Measurements from ENCODE around the gene RSPRY1.
"Not testable (repeated sequence)": the region's sequence is repeated elsewhere in the genome, so short reads cannot be mapped to it uniquely, and the experiment has no call there.

RSPRY1 gene

GRCh38 chr16:57256601-57257395 lies 70.7 kb downstream of the RSPRY1 start:
- DNase-seq: peak; percentile 35

- peak; percentile 29 for DNase-seq
These were observed 71.4 kb downstream of the RSPRY1 start for GRCh38 chr16:57257455-57258070.

- DNase-seq: peak; percentile 37
These were observed 72.2 kb downstream of the RSPRY1 start for GRCh38 chr16:57258226-57258909.

GRCh38 chr16:57258910-57259475 lies 72.9 kb downstream of the RSPRY1 start:
- DNase-seq: peak; percentile 51

- peak; percentile 85 for DNase-seq
These were observed 74.3 kb downstream of the RSPRY1 start for GRCh38 chr16:57260294-57260929.

GRCh38 chr16:57261806-57262205 lies 75.7 kb downstream of the RSPRY1 start:
- DNase-seq: peak; percentile 24

- peak; percentile 50 for DNase-seq
These were observed 76.9 kb downstream of the RSPRY1 start for GRCh38 chr16:57262841-57263540.

- peak; percentile 45 for DNase-seq
These were observed 77.6 kb downstream of the RSPRY1 start for GRCh38 chr16:57263541-57264351.

GRCh38 chr16:57264381-57264780 lies 78.3 kb downstream of the RSPRY1 start:
- peak; percentile 16 for DNase-seq

GRCh38 chr16:57264950-57265371 lies 78.8 kb downstream of the RSPRY1 start:
- DNase-seq: no peak

- no peak for DNase-seq
These were observed 79.9 kb downstream of the RSPRY1 start for GRCh38 chr16:57265850-57266530.

GRCh38 chr16:57266531-57267260 lies 80.6 kb downstream of the RSPRY1 start:
- DNase-seq: no peak

- not testable (repeated sequence) for DNase-seq
These were observed 81.2 kb downstream of the RSPRY1 start for GRCh38 chr16:57267343-57267742.

GRCh38 chr16:57268804-57269800 lies 83.0 kb downstream of the RSPRY1 start:
- peak; percentile 52 for DNase-seq

- peak; percentile 68 for DNase-seq
These were observed 84.3 kb downstream of the RSPRY1 start for GRCh38 chr16:57270221-57271062.

GRCh38 chr16:57271063-57271345 lies 84.9 kb downstream of the RSPRY1 start:
- DNase-seq: no peak

GRCh38 chr16:57271867-57272495 lies 85.9 kb downstream of the RSPRY1 start:
- DNase-seq: no peak
